HG03280 (cell line): ENCODE measurements around the gene DCP1A.

Experiments used
- ATAC-seq: cut with Tn5 transposase; IDR thresholded peaks from one replicate; pipeline ENCODE4 v1.9.1; 2021; ENCODE audit warnings: mild to moderate bottlenecking, moderate library complexity; ENCODE audit not compliant: unreplicated experiment

DCP1A gene

GRCh38 chr3:53250453-53250852 lies 96.9 kb downstream of the DCP1A start:
- no peak for ATAC-seq

GRCh38 chr3:53248161-53248560 lies 99.2 kb downstream of the DCP1A start:
- no peak for ATAC-seq

- ATAC-seq = no peak
Observed at GRCh38 chr3:53247619-53248018, 99.7 kb downstream of the DCP1A start.

- no peak for ATAC-seq
Observed at GRCh38 chr3:53244271-53244670, 103.1 kb downstream of the DCP1A start.

- ATAC-seq = no peak
Observed at GRCh38 chr3:53243785-53244184, 103.6 kb downstream of the DCP1A start.

- no peak for ATAC-seq
Observed at GRCh38 chr3:53243165-53243564, 104.2 kb downstream of the DCP1A start.

GRCh38 chr3:53242642-53243041 lies 104.7 kb downstream of the DCP1A start:
- no peak for ATAC-seq

GRCh38 chr3:53242155-53242554 lies 105.2 kb downstream of the DCP1A start:
- ATAC-seq = no peak

- ATAC-seq = no peak
Observed at GRCh38 chr3:53240989-53241972, 106.1 kb downstream of the DCP1A start.

- ATAC-seq = no peak
Observed at GRCh38 chr3:53239800-53240199, 107.5 kb downstream of the DCP1A start.

- ATAC-seq = no peak
Observed at GRCh38 chr3:53238886-53239285, 108.5 kb downstream of the DCP1A start.

- ATAC-seq = no peak
Observed at GRCh38 chr3:53238051-53238850, 109.1 kb downstream of the DCP1A start.

GRCh38 chr3:53236112-53236841 lies 111.1 kb downstream of the DCP1A start:
- ATAC-seq = no peak

GRCh38 chr3:53235545-53235944 lies 111.8 kb downstream of the DCP1A start:
- no peak for ATAC-seq

- no peak for ATAC-seq
Observed at GRCh38 chr3:53234841-53235232, 112.5 kb downstream of the DCP1A start.

GRCh38 chr3:53234130-53234840 lies 113.1 kb downstream of the DCP1A start:
- ATAC-seq = no peak
